ENCODE data around the gene ATP6V0A1.

ATP6V0A1 gene

GRCh38 chr17:42456223-42457106 lies 2.2 kb upstream of the ATP6V0A1 start:
- no peak for TF ChIP-seq CTCF (IDR thresholded peaks at IDR 0.05; ENCODE audit: extremely low read depth, insufficient read depth, missing control alignments)
- in situ Hi-C loops (cut with MboI; ENCODE audit: low pct_unique_long_range_greater_than_20kb, low sequenced_read_pairs, unreplicated experiment): no loop called here
- DNase-seq (ENCODE audit: low spot score): peak; percentile 62

- in situ Hi-C loops (cut with MboI; ENCODE audit: low pct_unique_long_range_greater_than_20kb, low sequenced_read_pairs, unreplicated experiment): no loop called here
- DNase-seq (ENCODE audit: low spot score): no peak
- no peak for TF ChIP-seq CTCF (IDR thresholded peaks at IDR 0.05; ENCODE audit: extremely low read depth, insufficient read depth, missing control alignments)
Observed at GRCh38 chr17:42457107-42457792, 1.4 kb upstream of the ATP6V0A1 start.

GRCh38 chr17:42459256-42459800 lies 650 bp downstream of the ATP6V0A1 start:
- in situ Hi-C loops (cut with MboI; ENCODE audit: low pct_unique_long_range_greater_than_20kb, low sequenced_read_pairs, unreplicated experiment): no loop called here
- TF ChIP-seq CTCF (IDR thresholded peaks at IDR 0.05; ENCODE audit: extremely low read depth, insufficient read depth, missing control alignments): peak; percentile 61
- DNase-seq (ENCODE audit: low spot score): peak; percentile 34

- in situ Hi-C loops (cut with MboI; ENCODE audit: low pct_unique_long_range_greater_than_20kb, low sequenced_read_pairs, unreplicated experiment): no loop called here
- no peak for TF ChIP-seq CTCF (IDR thresholded peaks at IDR 0.05; ENCODE audit: extremely low read depth, insufficient read depth, missing control alignments)
- DNase-seq (ENCODE audit: low spot score): peak; percentile 65
Observed at GRCh38 chr17:42459801-42460281, 1.2 kb downstream of the ATP6V0A1 start.

GRCh38 chr17:42460371-42460770 lies 1.7 kb downstream of the ATP6V0A1 start:
- no peak for DNase-seq (ENCODE audit: low spot score)
- in situ Hi-C loops (cut with MboI; ENCODE audit: low pct_unique_long_range_greater_than_20kb, low sequenced_read_pairs, unreplicated experiment): no loop called here
- no peak for TF ChIP-seq CTCF (IDR thresholded peaks at IDR 0.05; ENCODE audit: extremely low read depth, insufficient read depth, missing control alignments)

- no peak for DNase-seq (ENCODE audit: low spot score)
- no peak for TF ChIP-seq CTCF (IDR thresholded peaks at IDR 0.05; ENCODE audit: extremely low read depth, insufficient read depth, missing control alignments)
Observed at GRCh38 chr17:42463976-42464400, 5.3 kb downstream of the ATP6V0A1 start.

More at GRCh38 chr17:42463976-42464400, 5.3 kb downstream of the ATP6V0A1 start:
- in situ Hi-C loops (cut with MboI; ENCODE audit: low pct_unique_long_range_greater_than_20kb, low sequenced_read_pairs, unreplicated experiment): no loop called here

Data from GM13977 (cell line).